ENCODE measurements around the gene BEST3. TPM values are rescaled to one million over a fixed set of nuclear protein-coding genes. Genes with fewer than 3 reads are reported as not detected.
"Not testable (repeated sequence)": the region's sequence is repeated elsewhere in the genome, so short reads cannot be mapped to it uniquely, and the experiment has no call there.

Gene BEST3
- total RNA-seq, 4 donors from 2014 or later, result 0.23 TPM; not detected in 3

GRCh38 chr12:69666798-69667197, 32.3 kb downstream of the BEST3 start:
- Histone ChIP-seq H3K4me3 (no peak overlapping the region), H3K27ac (no peak overlapping the region), H3K36me3 (no peaks in the 10 kb centered on the region), H3K9me3 (no peaks in the 10 kb centered on the region), H3K27me3 (no peaks in the 10 kb centered on the region), H3K4me1 (no peaks in the 10 kb centered on the region)
- ATAC-seq, result no peak
- TF ChIP-seq POLR2AphosphoS5 (IDR thresholded peaks at IDR 0.05) (no peak), EP300 (IDR thresholded peaks at IDR 0.05) (no peak), POLR2A (IDR thresholded peaks at IDR 0.05) (no peak), CTCF (IDR thresholded peaks at IDR 0.05) (no peak)
- 54 to 71% methylated on average over 2 of the region's 2 CpGs for WGBS, 2 donors (ENCODE audit: low coverage in 1 of 2)

DNA sequence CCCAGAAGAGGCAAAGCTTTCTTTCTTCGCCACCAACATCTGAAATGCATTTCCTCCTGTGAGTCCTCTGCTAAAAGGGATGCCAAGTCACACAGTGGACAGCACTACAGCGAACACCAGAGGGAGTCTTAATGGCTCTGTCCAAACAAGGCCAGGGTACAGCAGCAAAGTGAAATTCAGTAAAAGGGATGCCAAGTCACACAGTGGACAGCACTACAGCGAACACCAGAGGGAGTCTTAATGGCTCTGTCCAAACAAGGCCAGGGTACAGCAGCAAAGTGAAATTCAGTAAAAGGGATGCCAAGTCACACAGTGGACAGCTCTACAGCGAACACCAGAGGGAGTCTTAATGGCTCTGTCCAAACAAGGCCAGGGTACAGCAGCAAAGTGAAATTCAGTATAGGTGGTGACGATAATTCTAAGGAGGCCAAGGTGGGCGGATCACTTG, 34.1 kb downstream of the BEST3 start:
- not testable (repeated sequence) for H3K27me3 ChIP-seq, H3K27ac ChIP-seq, ATAC-seq, H3K36me3 ChIP-seq, H3K4me1 ChIP-seq, H3K4me3 ChIP-seq, H3K9me3 ChIP-seq
- WGBS, 2 donors (ENCODE audit: low coverage in 1 of 2), result 78 to 79% methylated on average over 4 of the region's 6 CpGs

DNA sequence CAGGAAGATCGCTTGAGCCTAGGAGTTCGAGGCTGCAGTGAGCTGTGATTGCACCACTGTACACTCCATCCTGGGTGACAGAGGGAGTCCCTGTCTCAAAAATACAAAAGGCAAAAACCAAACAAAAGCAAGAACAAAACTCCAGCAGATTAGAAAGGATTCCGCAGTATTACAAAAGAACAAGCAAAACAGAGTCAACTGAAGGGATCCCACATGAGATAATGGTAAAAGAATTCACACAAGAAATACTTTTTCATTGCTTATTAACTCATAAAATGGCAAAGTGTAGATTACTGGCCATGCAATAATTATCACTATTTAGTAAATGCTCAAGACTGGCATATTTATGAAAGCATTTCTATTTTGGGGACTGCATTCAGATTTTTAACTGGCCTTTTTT, 35.4 kb downstream of the BEST3 start:
- no peak overlapping the region for H3K27ac ChIP-seq
- no peaks in the 10 kb centered on the region for H3K27me3 ChIP-seq
- TF ChIP-seq EP300 (IDR thresholded peaks at IDR 0.05) (no peak), POLR2AphosphoS5 (IDR thresholded peaks at IDR 0.05) (no peak), POLR2A (IDR thresholded peaks at IDR 0.05) (no peak), CTCF (IDR thresholded peaks at IDR 0.05) (no peak)
- H3K4me3 ChIP-seq, result no peak overlapping the region
- H3K36me3 ChIP-seq, result no peaks in the 10 kb centered on the region
- whole genome bisulfite sequencing, 2 donors (ENCODE audit: low coverage in 1 of 2), result 83 to 100% methylated on average over 1 to 3 of the region's 3 CpGs
- no peaks in the 10 kb centered on the region for H3K9me3 ChIP-seq
- no peaks in the 10 kb centered on the region for H3K4me1 ChIP-seq
- ATAC-seq, result no peak

- Histone ChIP-seq H3K4me1 (no peaks in the 10 kb centered on the region), H3K27ac (no peak overlapping the region), H3K27me3 (no peaks in the 10 kb centered on the region), H3K4me3 (no peak overlapping the region), H3K9me3 (no peaks in the 10 kb centered on the region), H3K36me3 (no peaks in the 10 kb centered on the region)
- TF ChIP-seq CTCF (IDR thresholded peaks at IDR 0.05), result no peak
- no peak for TF ChIP-seq POLR2A (IDR thresholded peaks at IDR 0.05)
- TF ChIP-seq EP300 (IDR thresholded peaks at IDR 0.05), result no peak
- no peak for TF ChIP-seq POLR2AphosphoS5 (IDR thresholded peaks at IDR 0.05)
- no peak for ATAC-seq
Measured at GRCh38 chr12:69662764-69663163, 36.3 kb downstream of the BEST3 start.

DNA sequence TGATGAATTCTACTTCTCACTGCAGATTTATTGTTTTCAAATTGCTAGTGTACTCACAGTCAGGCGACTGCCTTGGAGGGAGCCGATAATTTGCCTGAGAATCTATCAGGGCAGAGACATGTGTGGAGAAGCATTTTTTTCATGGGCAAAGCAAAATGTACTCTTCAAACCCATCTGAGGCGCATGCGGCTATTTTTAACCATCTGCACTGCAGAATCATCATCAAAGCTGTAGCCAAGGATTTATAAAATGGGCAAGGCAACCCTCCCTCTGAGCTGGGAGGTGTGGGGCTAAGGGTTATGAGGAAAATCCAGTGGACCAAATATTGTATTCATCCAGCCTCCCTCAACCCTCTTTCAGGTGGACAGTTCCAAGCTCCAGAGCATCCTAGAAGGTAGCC, 37.7 kb downstream of the BEST3 start:
- Histone ChIP-seq H3K27me3 (no peaks in the 10 kb centered on the region), H3K36me3 (no peaks in the 10 kb centered on the region), H3K9me3 (no peaks in the 10 kb centered on the region), H3K4me1 (no peaks in the 10 kb centered on the region), H3K4me3 (no peak overlapping the region), H3K27ac (no peak overlapping the region)
- 60 to 77% methylated on average over 2 to 4 of the region's 4 CpGs for WGBS, 2 donors (ENCODE audit: low coverage in 1 of 2)
- TF ChIP-seq POLR2A (IDR thresholded peaks at IDR 0.05) (no peak), EP300 (IDR thresholded peaks at IDR 0.05) (no peak), POLR2AphosphoS5 (IDR thresholded peaks at IDR 0.05) (no peak), CTCF (IDR thresholded peaks at IDR 0.05) (no peak)
- ATAC-seq, result no peak
